ENCODE measurements around the gene CSNK1G3.

CSNK1G3 gene

GRCh38 chr5:123585871-123586270, 73.9 kb downstream of the CSNK1G3 start:
- H3K18ac ChIP-seq (ENCODE audit: low read length): no peak overlapping the region
- no peak overlapping the region for H4K91ac ChIP-seq (ENCODE audit: low read depth, low read length)
- no peak overlapping the region for H4K12ac ChIP-seq (ENCODE audit: low read depth, low read length)
- H2BK12ac ChIP-seq (ENCODE audit: low read length): no peak overlapping the region
- WGBS (ENCODE audit: extremely low coverage, insufficient coverage, insufficient read length): no CpG with 5 or more reads among the region's 2 CpGs
- H3K4ac ChIP-seq (ENCODE audit: low read depth, low read length): no peak overlapping the region
- no peaks in the 10 kb centered on the region for H3K79me2 ChIP-seq (ENCODE audit: control insufficient read depth, insufficient read depth, low read length, poor library complexity)
- H3K23ac ChIP-seq (ENCODE audit: low read length): no peak overlapping the region
- no peak overlapping the region for H3K14ac ChIP-seq (ENCODE audit: low read length)
- H2AK5ac ChIP-seq (ENCODE audit: low read length): no peak overlapping the region
- no peaks in the 10 kb centered on the region for H3K9me3 ChIP-seq (ENCODE audit: insufficient read depth, low read depth, low read length)
- no peaks in the 10 kb centered on the region for H3K79me1 ChIP-seq (ENCODE audit: low read length)
- no peaks in the 10 kb centered on the region for H3K27me3 ChIP-seq (ENCODE audit: insufficient read depth, low read length)
- H2BK5ac ChIP-seq (ENCODE audit: low read depth, low read length, poor library complexity): no peak overlapping the region
- H2AFZ ChIP-seq (ENCODE audit: insufficient read depth, low read length, poor library complexity): no peak overlapping the region
- no peak overlapping the region for H3K4me3 ChIP-seq (ENCODE audit: low read depth, low read length)
- no peak overlapping the region for H4K8ac ChIP-seq (ENCODE audit: low read depth, low read length)
- H2BK120ac ChIP-seq (ENCODE audit: insufficient read depth, low read length, poor library complexity): no peak overlapping the region
- H3K4me1 ChIP-seq (ENCODE audit: control insufficient read depth in 1 of 2, insufficient read depth in 2 of 2, low read length in 2 of 2): no peaks in the 10 kb centered on the region
- H3K9ac ChIP-seq (ENCODE audit: low read length): no peak overlapping the region
- H3K4me2 ChIP-seq (ENCODE audit: low read length): no peak overlapping the region
- no peak for DNase-seq
- peaks cover 0 to 2% of the 10 kb centered on the region in 2 experiments for H3K36me3 ChIP-seq (ENCODE audit: control insufficient read depth in 1 of 2, insufficient read depth in 2 of 2, low read length in 2 of 2)
- no peak overlapping the region for H3K27ac ChIP-seq (ENCODE audit: low read depth, low read length)

- Histone ChIP-seq H2AK5ac (ENCODE audit: low read length) (no peak overlapping the region), H3K79me2 (ENCODE audit: control insufficient read depth, insufficient read depth, low read length, poor library complexity) (no peaks in the 10 kb centered on the region), H4K91ac (ENCODE audit: low read depth, low read length) (no peak overlapping the region), H3K36me3 (ENCODE audit: control insufficient read depth in 1 of 2, insufficient read depth in 2 of 2, low read length in 2 of 2) (peaks cover 2 to 3% of the 10 kb centered on the region in 2 experiments), H3K14ac (ENCODE audit: low read length) (no peak overlapping the region), H4K12ac (ENCODE audit: low read depth, low read length) (no peak overlapping the region), H3K9me3 (ENCODE audit: insufficient read depth, low read depth, low read length) (no peaks in the 10 kb centered on the region), H2BK12ac (ENCODE audit: low read length) (no peak overlapping the region), H3K23ac (ENCODE audit: low read length) (no peak overlapping the region), H4K8ac (ENCODE audit: low read depth, low read length) (no peak overlapping the region), H2AFZ (ENCODE audit: insufficient read depth, low read length, poor library complexity) (no peak overlapping the region), H3K9ac (ENCODE audit: low read length) (no peak overlapping the region), H2BK5ac (ENCODE audit: low read depth, low read length, poor library complexity) (no peak overlapping the region), H3K4me3 (ENCODE audit: low read depth, low read length) (no peak overlapping the region), H3K18ac (ENCODE audit: low read length) (no peak overlapping the region), H2BK120ac (ENCODE audit: insufficient read depth, low read length, poor library complexity) (no peak overlapping the region), H3K4me1 (ENCODE audit: control insufficient read depth in 1 of 2, insufficient read depth in 2 of 2, low read length in 2 of 2) (no peaks in the 10 kb centered on the region), H3K4me2 (ENCODE audit: low read length) (no peak overlapping the region), H3K79me1 (ENCODE audit: low read length) (no peaks in the 10 kb centered on the region), H3K27me3 (ENCODE audit: insufficient read depth, low read length) (no peaks in the 10 kb centered on the region), H3K27ac (ENCODE audit: low read depth, low read length) (no peak overlapping the region), H3K4ac (ENCODE audit: low read depth, low read length) (no peak overlapping the region)
- no peak for DNase-seq
Observed at GRCh38 chr5:123594434-123594833, 82.5 kb downstream of the CSNK1G3 start.

DNA sequence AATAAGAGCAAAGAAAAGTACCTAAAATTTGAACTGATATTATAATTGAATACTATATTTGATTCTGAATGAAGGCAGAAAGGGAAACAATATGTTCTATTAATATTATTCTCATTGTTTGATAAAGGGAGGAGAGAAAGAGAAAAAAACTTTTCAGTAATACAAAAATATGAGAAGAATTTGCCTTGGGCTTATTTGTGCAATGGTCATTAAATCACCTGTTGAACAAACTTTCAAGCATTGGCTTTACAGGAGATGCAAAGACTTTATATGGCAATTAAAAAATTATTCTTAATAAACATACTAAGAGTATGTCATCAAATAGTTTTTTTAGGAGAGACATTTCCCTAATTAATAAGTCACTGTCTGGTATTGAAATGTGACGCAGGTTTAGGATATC, 85.0 kb downstream of the CSNK1G3 start:
- H3K4me1 ChIP-seq (ENCODE audit: control insufficient read depth in 1 of 2, insufficient read depth in 2 of 2, low read length in 2 of 2): no peaks in the 10 kb centered on the region
- no peaks in the 10 kb centered on the region for H3K9me3 ChIP-seq (ENCODE audit: insufficient read depth, low read depth, low read length)
- H3K79me2 ChIP-seq (ENCODE audit: control insufficient read depth, insufficient read depth, low read length, poor library complexity): no peaks in the 10 kb centered on the region
- no peak overlapping the region for H4K91ac ChIP-seq (ENCODE audit: low read depth, low read length)
- no peak overlapping the region for H2BK5ac ChIP-seq (ENCODE audit: low read depth, low read length, poor library complexity)
- no peak overlapping the region for H2BK12ac ChIP-seq (ENCODE audit: low read length)
- no CpG with 5 or more reads among the region's 1 CpG for WGBS (ENCODE audit: extremely low coverage, insufficient coverage, insufficient read length)
- no peak overlapping the region for H3K23ac ChIP-seq (ENCODE audit: low read length)
- H3K36me3 ChIP-seq (ENCODE audit: control insufficient read depth in 1 of 2, insufficient read depth in 2 of 2, low read length in 2 of 2): peaks cover 2% of the 10 kb centered on the region in 2 experiments
- no peak overlapping the region for H3K27ac ChIP-seq (ENCODE audit: low read depth, low read length)
- no peak overlapping the region for H3K14ac ChIP-seq (ENCODE audit: low read length)
- DNase-seq: peak in 1 of 2 donors; percentile 56
- H4K8ac ChIP-seq (ENCODE audit: low read depth, low read length): no peak overlapping the region
- no peak overlapping the region for H2BK120ac ChIP-seq (ENCODE audit: insufficient read depth, low read length, poor library complexity)
- no peaks in the 10 kb centered on the region for H3K27me3 ChIP-seq (ENCODE audit: insufficient read depth, low read length)
- H3K4me2 ChIP-seq (ENCODE audit: low read length): no peak overlapping the region
- H3K79me1 ChIP-seq (ENCODE audit: low read length): no peaks in the 10 kb centered on the region
- no peak overlapping the region for H3K4ac ChIP-seq (ENCODE audit: low read depth, low read length)
- no peak overlapping the region for H3K18ac ChIP-seq (ENCODE audit: low read length)
- no peak overlapping the region for H3K4me3 ChIP-seq (ENCODE audit: low read depth, low read length)
- no peak overlapping the region for H3K9ac ChIP-seq (ENCODE audit: low read length)
- no peak overlapping the region for H4K12ac ChIP-seq (ENCODE audit: low read depth, low read length)
- H2AFZ ChIP-seq (ENCODE audit: insufficient read depth, low read length, poor library complexity): no peak overlapping the region
- H2AK5ac ChIP-seq (ENCODE audit: low read length): no peak overlapping the region

DNA sequence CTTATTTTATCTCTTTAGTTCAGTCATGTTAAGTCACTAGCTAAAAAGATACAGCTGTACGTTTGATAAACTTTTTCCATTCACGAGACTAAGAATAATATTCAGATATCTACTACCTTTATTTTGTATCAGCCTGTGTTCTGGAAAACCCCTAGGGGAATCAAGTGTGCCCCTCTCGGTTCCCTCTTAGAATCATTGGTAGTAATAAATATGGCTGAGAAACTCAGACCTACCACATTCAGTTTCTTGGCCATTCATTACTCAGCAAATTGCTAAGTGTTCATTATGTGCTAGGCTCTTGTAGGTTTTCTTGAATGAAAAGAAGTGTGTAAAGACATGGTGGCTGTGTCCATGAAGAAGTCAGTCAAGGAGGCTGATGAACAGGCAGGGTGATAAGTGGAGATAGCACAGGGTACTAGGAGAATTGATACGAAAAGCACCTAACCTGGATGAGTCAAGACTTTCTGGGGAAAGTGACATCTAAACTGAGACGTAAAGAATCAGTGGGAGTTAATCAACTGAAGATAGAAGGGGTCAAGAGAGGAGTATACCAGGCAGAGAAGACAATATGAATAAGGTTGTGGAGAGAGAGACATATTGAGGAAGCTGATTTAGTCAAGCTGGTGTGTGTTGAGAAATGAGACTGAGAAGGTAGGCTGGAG, 86.2 kb downstream of the CSNK1G3 start:
- no peak overlapping the region for H3K4me2 ChIP-seq (ENCODE audit: low read length)
- H3K4me3 ChIP-seq (ENCODE audit: low read depth, low read length): no peak overlapping the region
- no peak overlapping the region for H3K23ac ChIP-seq (ENCODE audit: low read length)
- no CpG with 5 or more reads among the region's 5 CpGs for WGBS (ENCODE audit: extremely low coverage, insufficient coverage, insufficient read length)
- H3K14ac ChIP-seq (ENCODE audit: low read length): no peak overlapping the region
- DNase-seq: no peak
- H3K4me1 ChIP-seq (ENCODE audit: control insufficient read depth in 1 of 2, insufficient read depth in 2 of 2, low read length in 2 of 2): no peaks in the 10 kb centered on the region
- H2BK5ac ChIP-seq (ENCODE audit: low read depth, low read length, poor library complexity): no peak overlapping the region
- peaks cover 2% of the 10 kb centered on the region in 2 experiments for H3K36me3 ChIP-seq (ENCODE audit: control insufficient read depth in 1 of 2, insufficient read depth in 2 of 2, low read length in 2 of 2)
- no peak overlapping the region for H2AK5ac ChIP-seq (ENCODE audit: low read length)
- no peak overlapping the region for H2BK120ac ChIP-seq (ENCODE audit: insufficient read depth, low read length, poor library complexity)
- H4K12ac ChIP-seq (ENCODE audit: low read depth, low read length): no peak overlapping the region
- H3K27ac ChIP-seq (ENCODE audit: low read depth, low read length): no peak overlapping the region
- H3K18ac ChIP-seq (ENCODE audit: low read length): no peak overlapping the region
- H3K27me3 ChIP-seq (ENCODE audit: insufficient read depth, low read length): no peaks in the 10 kb centered on the region
- no peaks in the 10 kb centered on the region for H3K79me2 ChIP-seq (ENCODE audit: control insufficient read depth, insufficient read depth, low read length, poor library complexity)
- H3K4ac ChIP-seq (ENCODE audit: low read depth, low read length): no peak overlapping the region
- no peak overlapping the region for H4K91ac ChIP-seq (ENCODE audit: low read depth, low read length)
- H2AFZ ChIP-seq (ENCODE audit: insufficient read depth, low read length, poor library complexity): no peak overlapping the region
- no peak overlapping the region for H3K9ac ChIP-seq (ENCODE audit: low read length)
- H3K79me1 ChIP-seq (ENCODE audit: low read length): no peaks in the 10 kb centered on the region
- H4K8ac ChIP-seq (ENCODE audit: low read depth, low read length): no peak overlapping the region
- H3K9me3 ChIP-seq (ENCODE audit: insufficient read depth, low read depth, low read length): no peaks in the 10 kb centered on the region
- H2BK12ac ChIP-seq (ENCODE audit: low read length): no peak overlapping the region
